8988T (cell line): Measurements from ENCODE around the gene MRPL51.

Experiments used
- DNase-seq: peaks from one replicate; pipeline ENCODE4 v3.0.0; 2011

Gene MRPL51

DNA sequence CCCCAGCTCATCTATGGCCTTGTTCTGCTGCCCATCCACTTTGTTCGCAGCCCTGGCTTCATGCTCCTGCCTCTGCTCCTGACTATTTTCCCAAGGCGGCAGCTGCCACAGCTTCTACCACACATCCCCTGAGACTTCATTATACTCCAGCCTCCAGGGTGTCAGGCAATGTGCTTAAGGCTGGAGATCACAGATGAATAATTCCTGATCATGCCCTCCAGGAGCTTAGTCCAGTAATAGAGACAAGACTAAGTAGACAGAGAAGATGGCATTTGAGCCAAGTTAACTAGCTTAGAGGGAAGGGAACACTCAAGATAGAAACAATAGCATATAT lies 34.1 kb downstream of the MRPL51 start:
- DNase-seq: no peak

DNA sequence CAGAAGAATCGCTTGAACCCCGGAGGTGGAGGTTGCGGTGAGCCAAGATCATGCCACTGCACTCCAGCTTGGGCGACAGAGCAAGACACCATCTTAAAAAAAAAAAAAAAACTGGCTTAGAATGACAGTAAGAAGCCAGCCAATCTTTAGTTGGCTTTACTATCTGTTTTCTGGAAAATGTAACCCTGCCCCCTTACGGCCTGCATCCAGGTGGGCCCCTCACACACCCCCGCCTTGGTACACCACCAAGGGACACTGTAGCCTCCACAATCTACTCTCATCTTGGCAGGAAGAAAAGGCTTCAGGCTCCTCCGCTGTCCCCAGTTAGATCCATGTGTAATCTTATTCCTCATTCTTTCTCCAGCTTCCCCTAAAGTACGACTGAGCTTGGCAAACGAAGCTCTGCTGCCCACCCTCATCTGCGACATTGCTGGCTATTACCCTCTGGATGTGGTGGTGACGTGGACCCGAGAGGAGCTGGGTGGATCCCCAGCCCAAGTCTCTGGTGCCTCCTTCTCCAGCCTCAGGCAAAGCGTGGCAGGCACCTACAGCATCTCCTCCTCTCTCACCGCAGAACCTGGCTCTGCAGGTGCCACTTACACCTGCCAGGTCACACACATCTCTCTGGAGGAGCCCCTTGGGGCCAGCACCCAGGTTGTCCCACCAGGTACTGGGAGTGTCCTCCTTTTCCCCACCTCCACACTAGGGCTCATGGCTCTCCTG lies 34.6 kb downstream of the MRPL51 start:
- no peak for DNase-seq

DNA sequence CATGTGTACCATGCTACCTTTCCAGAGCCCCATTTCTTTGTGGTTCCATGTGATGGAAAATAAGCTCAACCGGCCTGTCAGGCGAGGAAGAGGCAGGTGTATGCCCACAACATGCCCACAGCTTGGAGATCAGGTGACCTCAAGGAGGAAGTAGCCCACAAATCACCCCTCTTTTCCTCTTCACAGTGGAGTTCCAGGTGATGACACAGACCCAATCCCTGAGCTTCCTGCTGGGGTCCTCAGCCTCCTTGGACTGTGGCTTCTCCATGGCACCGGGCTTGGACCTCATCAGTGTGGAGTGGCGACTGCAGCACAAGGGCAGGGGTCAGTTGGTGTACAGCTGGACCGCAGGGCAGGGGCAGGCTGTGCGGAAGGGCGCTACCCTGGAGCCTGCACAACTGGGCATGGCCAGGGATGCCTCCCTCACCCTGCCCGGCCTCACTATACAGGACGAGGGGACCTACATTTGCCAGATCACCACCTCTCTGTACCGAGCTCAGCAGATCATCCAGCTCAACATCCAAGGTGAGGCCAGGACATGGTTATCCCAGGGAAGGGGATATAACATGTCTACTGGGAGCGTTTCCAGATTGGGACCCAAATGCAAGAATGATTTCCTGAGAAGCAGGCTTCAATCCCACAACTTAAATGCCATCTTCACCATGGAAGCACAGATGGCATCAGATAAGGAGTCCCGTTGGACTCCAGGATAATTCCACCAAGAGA lies 35.7 kb downstream of the MRPL51 start:
- no peak for DNase-seq

DNA sequence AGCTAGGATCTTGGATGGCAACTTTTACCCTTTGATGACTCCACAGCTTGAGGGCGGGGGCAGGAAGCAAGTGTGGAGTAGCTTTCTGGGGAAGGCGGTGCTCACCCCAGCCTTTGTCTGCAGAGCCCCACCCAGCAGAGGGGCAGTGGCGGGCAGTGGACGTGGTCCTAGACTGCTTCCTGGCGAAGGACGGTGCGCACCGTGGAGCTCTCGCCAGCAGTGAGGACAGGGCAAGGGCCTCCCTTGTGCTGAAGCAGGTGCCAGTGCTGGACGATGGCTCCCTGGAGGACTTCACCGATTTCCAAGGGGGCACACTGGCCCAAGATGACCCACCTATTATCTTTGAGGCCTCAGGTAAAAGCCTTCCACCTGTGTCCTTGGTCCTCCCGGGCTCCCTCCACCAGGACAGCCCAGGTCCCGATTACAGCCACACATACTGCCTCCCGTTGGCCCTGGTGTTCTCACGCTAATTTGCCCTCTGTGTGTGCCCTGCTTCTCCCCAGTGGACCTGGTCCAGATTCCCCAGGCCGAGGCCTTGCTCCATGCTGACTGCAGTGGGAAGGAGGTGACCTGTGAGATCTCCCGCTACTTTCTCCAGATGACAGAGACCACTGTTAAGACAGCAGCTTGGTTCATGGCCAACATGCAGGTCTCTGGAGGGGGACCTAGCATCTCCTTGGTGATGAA lies 40.0 kb downstream of the MRPL51 start:
- DNase-seq: no peak

DNA sequence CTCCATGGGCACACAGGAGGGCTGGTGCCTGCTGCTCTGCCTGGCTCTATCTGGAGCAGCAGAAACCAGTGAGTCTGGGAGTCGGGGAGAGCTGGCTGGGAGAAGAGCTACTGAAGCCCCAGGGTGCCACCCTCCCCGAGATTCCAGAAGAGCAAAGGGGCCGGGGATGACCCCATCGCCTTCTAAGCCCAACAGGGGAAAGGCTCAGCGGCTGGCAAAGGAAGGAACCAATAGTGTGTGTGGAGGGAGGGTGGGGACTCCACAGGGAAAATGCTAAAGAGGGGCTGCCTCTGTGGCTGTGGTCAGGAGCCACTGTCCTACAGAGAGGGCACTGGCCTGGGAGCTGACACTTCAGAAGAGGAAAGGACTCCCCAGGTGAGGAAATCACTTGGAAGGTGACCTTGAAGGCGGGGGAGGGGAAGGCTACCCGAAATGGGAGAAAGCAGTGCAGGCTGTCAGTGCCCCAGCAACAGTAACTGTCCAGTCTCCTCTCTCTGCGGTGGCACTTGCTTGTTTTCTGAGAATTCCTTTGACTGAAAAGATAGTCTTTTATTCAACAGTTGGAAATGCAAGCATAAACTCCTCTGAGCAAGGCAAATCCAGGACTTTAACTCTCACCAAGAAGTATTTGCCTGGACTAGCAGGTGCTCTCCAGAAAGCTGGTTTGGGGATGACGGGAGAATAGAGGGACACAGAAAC lies 40.7 kb downstream of the MRPL51 start:
- no peak for DNase-seq

DNA sequence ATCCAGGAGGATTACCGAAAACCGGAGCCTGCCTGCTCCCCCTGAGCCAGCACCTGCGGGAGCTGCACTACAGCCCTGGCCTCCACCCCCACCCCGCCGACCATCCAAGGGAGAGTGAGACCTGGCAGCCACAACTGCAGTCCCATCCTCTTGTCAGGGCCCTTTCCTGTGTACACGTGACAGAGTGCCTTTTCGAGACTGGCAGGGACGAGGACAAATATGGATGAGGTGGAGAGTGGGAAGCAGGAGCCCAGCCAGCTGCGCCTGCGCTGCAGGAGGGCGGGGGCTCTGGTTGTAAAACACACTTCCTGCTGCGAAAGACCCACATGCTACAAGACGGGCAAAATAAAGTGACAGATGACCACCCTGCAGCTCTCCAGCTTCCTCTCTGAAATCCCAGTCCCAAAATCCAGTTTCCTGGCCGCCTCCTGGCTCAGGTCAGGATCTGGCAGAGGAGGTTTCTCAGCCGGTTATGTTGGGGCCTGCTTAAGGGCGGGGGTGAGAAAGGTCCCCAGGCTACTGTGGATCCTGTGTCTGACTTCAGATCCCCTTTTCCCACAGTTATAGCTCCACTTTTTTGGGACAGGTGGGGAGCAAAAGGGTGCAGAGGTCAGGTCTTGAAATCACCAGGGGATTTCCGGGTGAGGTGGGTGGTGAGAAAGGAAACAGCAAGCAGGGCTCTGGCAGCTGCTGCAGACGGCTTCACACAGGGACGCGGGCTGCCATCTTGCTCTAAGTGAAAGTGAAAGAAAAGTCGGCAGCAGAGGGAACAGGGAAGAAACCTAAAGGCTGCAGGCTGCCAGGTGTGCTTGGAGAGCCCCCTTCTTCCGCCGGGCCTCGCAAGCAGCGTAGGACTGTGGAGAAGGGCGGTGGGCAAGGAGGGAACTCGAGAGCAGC lies 41.5 kb downstream of the MRPL51 start, which contains the start of gene TAPBPL:
TAPBPL (plus strand) TSS at position 695 of the 897 bp plus-strand sequence. CDS start 207 bp downstream, outside the sequence.
- peak; percentile 54 for DNase-seq

DNA sequence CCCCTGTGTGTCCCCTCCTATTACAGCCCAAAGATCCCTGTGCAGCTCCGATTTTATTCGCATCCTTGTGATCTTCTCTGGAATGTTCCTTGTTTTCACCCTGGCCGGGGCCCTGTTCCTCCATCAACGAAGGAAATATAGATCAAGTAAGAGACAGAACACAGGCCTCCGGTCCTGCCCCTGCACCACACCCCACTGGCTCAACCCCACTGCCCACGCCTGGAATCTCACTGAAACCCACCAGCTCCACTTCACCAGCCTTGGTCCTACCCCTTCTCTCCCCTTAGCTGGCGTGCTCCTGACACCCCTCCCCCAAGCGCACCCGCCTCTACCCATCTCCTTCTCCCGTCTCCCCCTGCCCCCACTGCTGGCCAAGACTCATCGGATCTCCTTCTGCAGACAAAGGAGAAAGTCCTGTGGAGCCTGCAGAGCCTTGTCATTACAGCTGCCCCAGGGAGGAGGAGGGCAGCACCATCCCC lies 42.2 kb downstream of the MRPL51 start:
- DNase-seq: no peak

DNA sequence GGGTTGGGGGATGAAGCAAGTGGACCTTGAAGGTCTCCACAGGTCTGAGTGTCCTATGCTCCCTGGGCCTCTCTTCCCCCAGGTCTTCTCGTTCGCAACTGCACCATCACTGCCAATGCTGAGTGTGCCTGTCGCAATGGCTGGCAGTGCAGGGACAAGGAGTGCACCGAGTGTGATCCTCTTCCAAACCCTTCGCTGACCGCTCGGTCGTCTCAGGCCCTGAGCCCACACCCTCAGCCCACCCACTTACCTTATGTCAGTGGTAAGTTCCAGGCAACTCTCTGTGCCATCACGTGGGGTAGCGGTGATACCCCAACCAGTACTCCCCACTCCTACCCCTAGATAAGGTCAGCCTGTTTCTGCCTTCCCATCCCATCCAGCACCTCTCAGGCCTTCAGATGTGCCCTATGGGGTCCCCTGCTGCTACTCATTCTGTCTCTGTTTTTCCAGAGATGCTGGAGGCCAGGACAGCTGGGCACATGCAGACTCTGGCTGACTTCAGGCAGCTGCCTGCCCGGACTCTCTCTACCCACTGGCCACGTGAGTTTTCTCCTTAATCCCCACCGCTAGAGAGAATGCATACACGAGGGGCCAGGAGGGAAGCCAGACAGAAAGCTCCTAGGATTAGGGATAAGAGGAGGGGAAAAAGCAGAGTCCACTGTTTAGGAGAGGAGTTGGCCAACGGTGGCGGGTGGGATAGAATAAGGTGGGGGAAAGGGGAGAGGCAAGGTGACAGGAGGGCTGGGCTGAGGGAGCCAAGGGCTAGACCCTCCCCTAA lies 42.8 kb downstream of the MRPL51 start:
- DNase-seq: no peak

DNA sequence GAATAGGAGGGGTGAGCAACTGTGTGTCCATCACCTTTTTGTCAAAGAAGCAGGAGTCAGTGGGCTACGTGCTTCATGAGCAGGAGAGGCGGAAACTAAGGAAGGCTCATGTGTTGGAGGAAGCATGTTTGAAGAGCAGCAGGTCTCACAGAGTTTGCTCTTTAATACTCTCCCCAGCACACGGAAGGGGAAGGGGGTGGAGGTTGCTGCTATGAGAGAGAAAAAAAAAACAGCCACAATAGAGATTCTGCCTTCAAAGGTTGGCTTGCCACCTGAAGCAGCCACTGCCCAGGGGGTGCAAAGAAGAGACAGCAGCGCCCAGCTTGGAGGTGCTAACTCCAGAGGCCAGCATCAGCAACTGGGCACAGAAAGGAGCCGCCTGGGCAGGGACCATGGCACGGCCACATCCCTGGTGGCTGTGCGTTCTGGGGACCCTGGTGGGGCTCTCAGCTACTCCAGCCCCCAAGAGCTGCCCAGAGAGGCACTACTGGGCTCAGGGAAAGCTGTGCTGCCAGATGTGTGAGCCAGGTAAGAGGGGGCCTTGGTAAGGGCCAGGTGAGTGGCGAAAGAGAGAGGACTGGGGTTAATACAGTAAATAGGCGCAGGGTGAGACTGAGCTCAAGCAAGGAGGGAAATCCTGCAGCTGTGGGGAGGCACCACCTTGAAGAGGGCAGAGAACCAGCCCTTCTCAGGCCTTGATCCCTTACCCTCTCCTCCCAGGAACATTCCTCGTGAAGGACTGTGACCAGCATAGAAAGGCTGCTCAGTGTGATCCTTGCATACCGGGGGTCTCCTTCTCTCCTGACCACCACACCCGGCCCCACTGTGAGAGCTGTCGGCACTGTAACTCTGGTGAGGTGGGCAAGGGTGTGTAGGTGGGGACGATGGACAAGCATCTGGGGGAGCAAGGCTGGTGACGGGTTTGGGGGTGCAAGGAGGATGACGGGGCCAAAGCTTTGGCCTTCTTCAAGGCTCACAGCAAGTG lies 48.1 kb downstream of the MRPL51 start, which contains the start of gene CD27:
CD27 (plus strand) TSS at position 252 of the 985 bp plus-strand sequence; CDS start at position 393, 141 bp downstream.
- DNase-seq: no peak

DNA sequence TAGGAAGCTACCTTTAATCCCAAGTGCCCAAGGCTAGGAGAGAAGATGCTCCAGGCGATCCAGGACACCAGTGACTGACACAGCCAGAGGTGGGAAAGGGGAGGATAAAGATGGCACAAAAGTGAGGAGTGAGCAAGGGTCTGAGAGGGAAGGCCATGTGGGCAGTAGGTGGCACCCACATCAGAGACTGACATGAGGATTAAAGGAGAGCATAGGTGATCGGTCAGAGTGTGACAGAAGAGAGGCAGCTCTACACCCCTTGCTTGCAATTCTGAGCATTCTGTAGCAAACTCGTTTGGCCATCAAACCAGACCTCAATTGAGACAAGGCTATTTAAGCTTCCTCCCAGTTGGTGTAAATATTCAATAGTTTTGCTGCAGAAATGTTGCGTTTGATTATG lies 49.0 kb downstream of the MRPL51 start:
- DNase-seq: no peak

DNA sequence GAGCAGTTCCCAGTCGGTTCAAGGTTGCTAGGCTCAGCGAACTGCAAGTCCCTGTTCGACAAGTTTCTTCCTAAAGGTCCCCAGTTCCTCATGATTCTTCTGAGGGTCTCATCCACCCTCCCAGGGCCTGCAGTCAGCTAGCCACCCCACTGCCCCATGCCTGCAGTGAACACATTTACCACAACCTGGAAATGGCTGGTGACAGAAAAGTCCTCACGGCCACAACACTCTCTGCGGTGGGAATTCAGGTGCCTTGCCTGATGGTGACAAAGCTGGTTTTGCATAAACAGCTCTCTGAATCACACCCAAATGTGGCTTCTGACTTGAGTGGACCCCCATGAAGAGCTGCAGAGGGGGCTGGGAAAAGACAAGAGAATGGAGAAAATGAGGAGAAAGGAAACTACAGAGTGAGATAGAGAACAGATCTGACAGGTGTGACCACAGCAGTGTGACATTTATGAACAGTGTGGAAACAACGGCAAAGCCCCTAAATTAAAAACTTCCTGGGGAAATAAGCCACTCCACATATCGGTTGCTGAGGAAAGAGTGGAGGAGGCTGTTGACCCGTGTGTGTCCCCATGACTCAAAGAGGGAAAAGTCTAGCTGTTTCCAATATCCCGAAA lies 49.6 kb downstream of the MRPL51 start:
- no peak for DNase-seq

DNA sequence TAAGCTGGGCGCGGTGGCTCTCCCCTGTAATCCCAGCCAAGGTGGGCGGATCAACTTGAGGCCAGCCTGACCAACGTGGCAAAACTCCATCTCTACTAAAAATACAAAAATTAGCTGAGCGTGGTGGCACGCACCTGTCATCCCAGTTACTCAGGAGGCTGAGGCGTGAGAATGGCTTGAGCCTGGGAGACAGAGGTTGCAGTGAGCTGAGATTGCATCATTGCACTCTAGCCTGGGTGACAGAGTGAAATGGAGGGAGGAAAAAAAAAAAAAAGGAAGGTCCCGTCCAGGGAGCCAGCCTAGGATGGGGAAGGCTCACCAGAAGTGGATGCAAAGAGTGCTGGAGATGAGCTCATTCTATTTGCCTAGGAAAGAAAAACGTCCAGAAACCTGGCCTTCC lies 50.2 kb downstream of the MRPL51 start:
- no peak for DNase-seq
